ENCODE results near the gene SERPINH1.

Gene SERPINH1

GRCh38 chr11:75531325-75531724 lies 30.7 kb upstream of the SERPINH1 start:
- in situ Hi-C loops (cut with HindIII; ENCODE audit: low sequenced_read_pairs), result loop anchor here (5.0 kb wide), 1 partner anchor 194 kb away; no protein-coding TSS in a partner anchor

GRCh38 chr11:75532200-75533048 lies 29.6 kb upstream of the SERPINH1 start:
- in situ Hi-C loops (cut with HindIII; ENCODE audit: low sequenced_read_pairs), result loop anchor here (5.0 kb wide), 1 partner anchor 195 kb away; no protein-coding TSS in a partner anchor

GRCh38 chr11:75533896-75534258 lies 28.2 kb upstream of the SERPINH1 start:
- in situ Hi-C loops (cut with HindIII; ENCODE audit: low sequenced_read_pairs), result loop anchor here (5.0 kb wide), 1 partner anchor 197 kb away; no protein-coding TSS in a partner anchor

GRCh38 chr11:75534259-75535069 lies 27.6 kb upstream of the SERPINH1 start:
- in situ Hi-C loops (cut with HindIII; ENCODE audit: low sequenced_read_pairs), result loop anchor here (5.0 kb wide), 1 partner anchor 197 kb away; no protein-coding TSS in a partner anchor

GRCh38 chr11:75535071-75535470 lies 27.0 kb upstream of the SERPINH1 start:
- in situ Hi-C loops (cut with HindIII; ENCODE audit: low sequenced_read_pairs), result no loop called here

GRCh38 chr11:75536786-75537641 lies 25.0 kb upstream of the SERPINH1 start:
- in situ Hi-C loops (cut with HindIII; ENCODE audit: low sequenced_read_pairs), result no loop called here

- in situ Hi-C loops (cut with HindIII; ENCODE audit: low sequenced_read_pairs), result no loop called here
These were observed 24.3 kb upstream of the SERPINH1 start for GRCh38 chr11:75537740-75538139.

- in situ Hi-C loops (cut with HindIII; ENCODE audit: low sequenced_read_pairs), result no loop called here
These were observed 23.7 kb upstream of the SERPINH1 start for GRCh38 chr11:75538150-75538942.

- in situ Hi-C loops (cut with HindIII; ENCODE audit: low sequenced_read_pairs), result no loop called here
These were observed 22.4 kb upstream of the SERPINH1 start for GRCh38 chr11:75539459-75540334.

- in situ Hi-C loops (cut with HindIII; ENCODE audit: low sequenced_read_pairs), result no loop called here
These were observed 20.6 kb upstream of the SERPINH1 start for GRCh38 chr11:75541193-75542087.

- in situ Hi-C loops (cut with HindIII; ENCODE audit: low sequenced_read_pairs), result no loop called here
These were observed 20.0 kb upstream of the SERPINH1 start for GRCh38 chr11:75542088-75542438.

- in situ Hi-C loops (cut with HindIII; ENCODE audit: low sequenced_read_pairs), result no loop called here
These were observed 18.2 kb upstream of the SERPINH1 start for GRCh38 chr11:75543806-75544205.

GRCh38 chr11:75547177-75547576 lies 14.9 kb upstream of the SERPINH1 start:
- in situ Hi-C loops (cut with HindIII; ENCODE audit: low sequenced_read_pairs), result no loop called here

- in situ Hi-C loops (cut with HindIII; ENCODE audit: low sequenced_read_pairs), result no loop called here
These were observed 14.4 kb upstream of the SERPINH1 start for GRCh38 chr11:75547617-75548058.

- in situ Hi-C loops (cut with HindIII; ENCODE audit: low sequenced_read_pairs), result no loop called here
These were observed 13.3 kb upstream of the SERPINH1 start for GRCh38 chr11:75548595-75549272.

GRCh38 chr11:75549370-75549958 lies 12.6 kb upstream of the SERPINH1 start:
- in situ Hi-C loops (cut with HindIII; ENCODE audit: low sequenced_read_pairs), result no loop called here

GRCh38 chr11:75553182-75553581 lies 8.9 kb upstream of the SERPINH1 start:
- in situ Hi-C loops (cut with HindIII; ENCODE audit: low sequenced_read_pairs), result no loop called here
